ENCODE data around the gene KRI1.
A peak's percentile ranks its signal among the peaks of the same experiment; 100 is the strongest.
"Not testable (repeated sequence)": the region's sequence is repeated elsewhere in the genome, so short reads cannot be mapped to it uniquely, and the experiment has no call there.

KRI1 gene

DNA sequence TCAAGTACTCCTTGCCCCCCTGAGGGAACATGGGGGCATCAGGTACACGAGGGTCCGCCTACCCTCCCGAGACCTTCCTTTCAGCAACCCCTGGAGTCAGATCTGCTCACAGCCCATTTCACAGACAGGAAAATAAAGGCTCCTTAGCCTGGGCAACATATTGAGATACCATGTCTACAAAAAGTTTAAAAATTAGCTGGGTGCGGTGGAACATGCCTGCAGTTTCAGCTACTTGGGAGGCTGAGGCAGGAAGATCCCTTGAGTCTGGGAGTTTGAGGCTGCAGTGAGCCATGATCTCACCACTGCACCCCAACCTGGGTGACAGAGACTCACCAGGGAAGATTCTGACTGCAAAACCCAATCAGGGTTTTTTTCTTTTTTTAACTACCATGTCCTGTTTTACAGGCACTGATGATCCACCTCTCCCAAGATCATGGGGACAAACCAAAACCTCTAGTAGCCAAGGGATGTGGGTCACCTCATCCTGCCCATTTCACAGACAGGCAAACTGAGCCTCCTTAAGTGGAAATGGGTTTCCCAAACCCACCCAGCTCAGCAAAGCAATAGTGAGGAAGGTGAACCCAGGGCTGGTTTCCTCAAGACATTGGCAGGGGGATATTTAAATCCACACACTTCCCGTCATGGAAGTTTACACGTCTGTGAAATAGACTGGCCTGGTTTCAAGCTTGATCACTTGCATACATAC lies 9.4 kb upstream of the KRI1 start:
- DNase-seq = no peak

DNA sequence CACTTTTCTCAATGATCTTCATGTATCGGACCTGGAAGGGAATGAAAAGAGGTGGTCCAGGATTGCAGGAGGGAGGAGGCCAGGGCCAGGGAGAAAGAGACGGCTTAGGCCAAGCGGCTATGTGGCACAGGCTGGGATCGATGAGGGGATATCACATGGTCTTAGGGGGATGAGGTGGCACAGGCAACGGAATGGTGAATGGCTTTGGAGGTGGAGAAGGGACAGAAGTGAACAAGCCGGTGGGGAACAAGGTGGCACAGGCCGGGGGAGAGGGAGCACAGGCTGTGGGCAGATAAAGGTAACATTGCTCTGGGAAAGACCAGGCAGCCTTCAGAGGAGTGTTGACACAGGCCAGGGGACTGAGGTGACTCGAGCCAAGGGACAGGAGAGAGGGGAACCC lies 8.7 kb upstream of the KRI1 start:
- no peak for DNase-seq

DNA sequence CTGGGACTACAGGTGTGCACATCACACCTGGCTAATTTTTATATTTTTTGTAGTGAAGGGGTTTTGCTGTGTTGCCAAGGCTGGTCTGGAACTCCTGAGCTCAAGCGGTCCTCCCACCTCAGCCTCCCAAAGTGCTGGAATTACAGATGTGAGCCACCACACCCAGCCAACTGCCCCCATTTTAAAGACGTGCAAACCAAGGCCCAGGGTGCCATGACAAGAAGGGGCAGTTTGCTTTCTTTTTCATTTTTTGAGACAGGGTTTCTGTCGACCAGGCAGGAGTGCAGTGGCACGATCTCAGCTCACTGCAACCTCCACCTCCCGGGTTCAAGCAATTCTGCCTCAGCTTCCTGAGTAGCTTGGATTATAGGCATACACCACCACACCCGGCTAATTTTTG lies 8.0 kb upstream of the KRI1 start:
- not testable (repeated sequence) for DNase-seq

DNA sequence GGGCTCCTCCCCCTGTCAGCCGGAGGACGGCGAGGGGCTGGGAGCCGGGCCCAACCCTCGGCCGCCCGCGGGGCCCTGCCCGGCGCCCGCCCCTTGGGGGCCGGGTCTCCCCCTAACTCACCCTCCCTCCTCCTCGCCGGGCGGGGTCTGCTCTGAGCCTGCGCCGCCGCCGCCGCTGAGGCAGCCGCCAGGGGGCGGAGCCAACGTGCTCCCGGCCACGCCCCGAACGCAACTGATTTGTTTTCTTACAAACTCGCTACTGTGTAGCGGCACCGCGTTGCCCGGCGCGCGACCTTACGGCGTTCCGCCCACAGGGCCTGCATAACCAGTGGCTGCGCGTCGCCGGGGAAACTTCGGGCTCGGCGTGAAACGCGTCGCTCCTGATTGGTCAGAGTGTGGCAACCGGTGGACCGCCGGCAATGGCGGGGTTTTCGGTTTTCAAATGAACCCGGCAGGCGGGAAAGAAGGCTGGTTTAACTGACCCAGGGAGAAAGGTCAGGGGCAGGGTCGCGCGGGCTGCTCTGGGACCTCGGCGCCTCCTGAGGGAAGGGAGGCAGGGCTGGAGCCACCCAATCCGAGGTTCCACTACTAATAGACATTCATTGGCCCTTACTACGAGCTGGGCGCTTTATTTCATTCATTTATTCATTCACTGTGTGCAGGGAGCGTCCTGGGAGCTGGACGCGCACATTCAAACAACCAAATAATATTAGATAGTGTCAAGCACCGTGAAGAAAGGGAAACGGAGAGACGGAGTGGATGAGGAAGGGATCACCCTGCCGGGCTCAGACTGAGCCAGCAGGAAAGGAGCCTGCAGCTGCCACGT lies 3.2 kb upstream of the KRI1 start, which contains the start of gene CDKN2D:
TSS of gene CDKN2D (minus strand) at position 154 of the 826 bp plus-strand sequence. CDS start 326 bp downstream, outside the sequence.
- DNase-seq = peak; percentile 100

DNA sequence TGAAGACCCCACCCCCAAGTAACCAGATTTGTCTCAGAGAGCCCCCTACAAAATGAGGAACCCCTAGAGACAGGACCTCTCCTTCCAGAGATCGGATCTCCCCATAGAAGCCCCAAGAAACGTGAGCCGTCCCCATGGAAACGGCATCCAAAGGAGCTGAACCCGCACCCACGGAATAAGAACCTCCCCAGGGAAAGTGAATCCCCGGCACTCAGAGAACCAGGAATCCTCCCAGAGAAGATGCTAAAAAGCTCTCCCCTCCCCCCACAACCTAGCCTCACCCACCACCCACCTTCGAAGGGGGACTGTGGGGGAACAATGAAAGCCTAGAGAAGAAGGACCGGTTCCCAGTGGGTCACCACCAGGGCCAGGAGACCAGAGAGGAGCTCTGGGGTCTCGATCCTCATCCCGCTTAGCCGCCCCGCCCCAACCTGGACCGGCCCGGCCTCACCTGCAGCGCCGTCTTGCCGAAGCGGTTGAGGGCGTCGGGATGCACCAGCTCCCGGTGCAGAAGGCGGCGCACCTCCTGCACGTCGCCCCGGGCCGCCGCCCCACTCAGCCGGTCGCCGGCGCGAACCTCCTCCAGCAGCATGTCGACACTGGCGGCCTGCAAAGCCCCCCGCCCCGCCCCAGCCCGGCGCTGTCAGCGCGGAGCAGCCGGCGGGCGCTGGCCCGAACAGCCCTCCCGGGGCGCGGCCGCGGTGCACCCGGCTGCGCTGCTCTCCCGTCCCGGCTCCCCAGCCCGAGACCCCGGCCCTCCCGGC lies 2.4 kb upstream of the KRI1 start:
- DNase-seq = no peak

DNA sequence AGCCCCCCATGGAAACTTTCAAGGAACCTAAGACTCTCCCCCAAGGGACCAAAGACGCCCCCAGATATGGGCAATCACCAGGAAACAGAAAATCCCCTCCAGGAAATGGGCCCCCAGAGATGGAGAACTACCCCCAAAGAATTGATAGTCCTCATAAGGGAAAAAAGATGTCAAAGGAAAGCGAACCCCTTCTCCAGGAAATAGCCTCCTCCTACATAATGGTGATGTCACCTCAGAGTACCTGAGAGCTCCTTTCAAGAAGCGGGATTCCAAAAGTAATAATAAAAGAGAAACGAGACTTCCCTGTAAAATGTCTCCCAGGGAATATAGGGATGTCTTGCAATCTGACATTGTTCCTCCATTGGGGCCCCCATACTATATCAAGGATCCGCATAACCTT lies 1.8 kb upstream of the KRI1 start:
- DNase-seq = no peak

DNA sequence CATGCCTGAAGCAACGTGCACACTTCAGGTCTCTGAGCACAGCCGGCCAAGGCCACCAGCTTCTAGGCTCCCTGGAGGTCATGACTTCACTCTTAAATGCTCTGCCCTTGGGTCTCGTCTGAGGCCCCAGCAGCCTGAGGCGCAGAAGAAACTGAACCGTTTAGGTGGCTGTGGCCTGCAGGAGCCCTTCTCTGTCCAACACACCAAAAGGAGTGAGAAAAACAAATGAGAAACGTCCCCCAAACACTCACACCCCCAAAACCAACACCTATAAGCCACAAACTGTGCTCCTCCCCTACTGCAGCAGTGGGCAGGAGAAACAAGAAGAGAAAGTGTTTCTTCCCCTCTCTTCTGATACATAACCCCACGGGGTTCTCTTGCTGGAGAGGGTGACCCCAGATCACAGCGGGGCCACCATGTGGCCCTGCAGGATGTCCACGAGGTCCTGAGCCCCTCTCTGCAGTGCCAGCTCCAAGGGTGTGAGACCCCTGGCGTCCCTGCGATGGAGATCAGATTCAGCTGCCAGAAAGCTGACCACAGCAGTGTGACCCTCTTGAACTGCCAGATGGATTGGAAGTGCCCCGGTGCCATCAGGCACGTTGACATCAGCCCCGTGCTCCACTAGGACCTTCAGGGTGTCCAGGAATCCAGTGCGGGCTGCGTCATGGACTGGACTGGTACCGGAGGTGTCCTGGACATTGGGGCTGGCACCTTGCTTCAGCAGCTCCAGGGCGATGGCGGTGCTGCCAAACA lies 1.0 kb upstream of the KRI1 start:
- DNase-seq = peak; percentile 67

DNA sequence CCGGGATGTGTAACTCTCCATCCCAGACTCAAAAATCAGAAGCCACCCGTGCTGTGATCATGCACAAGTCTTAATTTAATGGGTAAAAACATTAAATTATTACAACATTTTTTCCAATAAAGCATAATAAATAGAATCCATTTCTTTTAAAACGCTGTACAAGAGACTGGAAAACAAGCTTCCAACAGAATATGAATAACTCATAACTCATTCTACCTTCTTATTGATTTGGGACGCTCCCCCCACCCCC lies 523 bp upstream of the KRI1 start:
- DNase-seq = no peak

DNA sequence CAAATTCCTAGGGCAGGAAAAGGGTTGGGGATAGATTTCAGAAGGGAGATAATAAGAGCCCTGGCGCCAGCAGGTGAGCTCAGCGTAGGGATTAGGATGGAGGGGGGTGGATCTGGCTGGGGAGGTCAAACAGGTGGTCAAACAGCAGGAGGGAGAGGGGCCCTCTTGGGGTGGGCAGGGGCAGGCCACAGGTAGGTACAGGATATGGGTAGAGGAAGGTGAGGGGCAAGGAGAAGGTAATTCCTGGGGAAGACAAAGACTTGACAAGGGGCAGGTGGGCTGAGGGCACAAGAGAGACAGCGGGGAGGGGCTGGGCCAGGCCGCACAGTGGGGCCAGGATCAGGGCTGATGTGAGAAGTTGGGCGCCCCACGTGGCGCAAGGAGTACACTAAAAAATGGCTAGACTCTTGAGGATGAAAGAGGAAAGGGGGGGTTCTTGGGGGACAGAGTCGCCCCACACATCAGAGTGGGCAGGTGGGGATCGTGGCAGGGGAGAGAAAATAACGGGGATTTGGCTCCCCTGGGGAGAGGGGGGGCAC lies 713 bp downstream of the KRI1 start:
- peak; percentile 49 for DNase-seq

DNA sequence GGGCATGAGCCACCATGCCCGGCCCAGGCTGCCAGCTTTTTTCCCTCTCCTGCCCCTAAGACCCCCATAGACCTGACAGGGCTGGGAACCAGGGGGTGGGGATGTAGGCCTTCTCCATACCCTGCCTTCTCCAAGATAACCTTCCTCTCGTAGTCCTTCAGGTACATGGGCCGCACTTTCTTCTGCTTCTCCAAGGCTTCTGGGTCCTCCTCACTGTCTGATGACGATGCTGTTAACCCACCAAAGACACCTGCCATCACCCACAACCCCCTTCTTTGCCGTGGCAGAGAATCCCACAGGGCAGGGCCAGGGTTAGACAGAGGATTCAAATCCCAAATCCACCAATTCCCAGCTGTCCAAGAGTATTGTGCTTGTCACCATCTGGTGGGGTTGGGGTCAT lies 3.2 kb downstream of the KRI1 start:
- no peak for DNase-seq

DNA sequence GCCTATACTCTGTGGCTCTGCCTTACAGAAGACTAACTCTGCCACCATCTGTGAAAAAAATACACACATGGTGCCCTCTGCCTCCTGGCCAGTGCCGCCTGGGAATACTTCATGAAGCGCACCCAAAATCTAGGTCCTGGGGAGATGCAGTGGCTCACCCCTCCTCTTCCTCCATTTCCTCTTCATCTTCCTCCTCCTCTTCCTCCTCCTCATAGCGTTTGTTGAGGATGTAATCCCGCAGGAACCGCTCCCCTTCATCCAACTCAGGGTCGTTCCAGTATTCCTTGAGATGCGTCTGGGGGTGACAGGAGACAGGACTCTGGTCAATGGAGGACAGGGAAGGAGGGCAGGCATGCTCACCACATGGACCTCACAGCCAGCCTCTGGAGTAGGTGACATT lies 5.7 kb downstream of the KRI1 start:
- DNase-seq = no peak

DNA sequence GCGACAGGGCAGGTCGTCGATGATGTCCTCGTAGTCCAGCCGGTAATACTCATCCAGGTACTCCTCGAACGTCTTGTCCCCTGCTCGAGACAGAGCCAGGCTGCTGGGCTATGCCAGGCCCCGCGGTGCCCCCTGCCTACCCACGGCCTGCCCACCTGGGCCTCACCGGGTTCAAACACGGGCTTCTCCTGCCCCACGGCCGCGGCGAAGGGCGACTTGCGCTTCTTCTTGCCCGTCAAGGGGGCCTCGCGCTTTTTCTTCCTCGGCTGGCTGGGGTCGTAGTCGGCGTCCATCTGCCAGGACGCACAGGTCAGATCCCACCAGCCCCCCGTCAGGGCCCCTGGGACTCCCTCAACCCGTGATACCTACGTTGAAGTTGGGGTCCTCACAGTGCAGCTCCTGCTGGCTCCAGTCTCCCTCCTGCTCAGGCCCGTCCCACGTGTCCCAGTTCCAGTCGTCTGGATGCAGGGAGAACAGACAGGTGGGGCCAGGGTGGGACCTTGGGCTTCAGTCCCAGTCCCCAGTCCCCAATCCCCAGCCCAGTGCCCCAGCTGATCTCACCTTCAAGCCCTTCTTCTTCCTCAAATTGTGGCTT lies 8.1 kb downstream of the KRI1 start:
- no peak for DNase-seq

DNA sequence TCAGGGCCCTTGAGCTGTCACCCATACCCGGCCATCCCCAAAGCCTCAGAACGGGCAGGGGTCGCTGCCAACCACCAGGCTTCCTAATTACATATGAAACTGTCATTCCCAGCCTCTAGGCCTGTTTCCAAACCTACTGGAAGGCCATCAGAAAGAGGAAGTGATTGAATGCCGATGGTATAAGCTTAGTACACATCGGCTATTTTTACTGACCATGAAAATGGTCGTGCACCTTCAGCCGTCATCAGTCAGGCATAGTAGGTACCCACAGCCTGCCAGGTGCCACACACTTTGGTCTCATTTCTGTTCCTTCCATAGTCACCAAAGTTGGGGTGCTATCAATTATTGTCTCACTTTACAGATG lies 10.2 kb downstream of the KRI1 start:
- DNase-seq = no peak

DNA sequence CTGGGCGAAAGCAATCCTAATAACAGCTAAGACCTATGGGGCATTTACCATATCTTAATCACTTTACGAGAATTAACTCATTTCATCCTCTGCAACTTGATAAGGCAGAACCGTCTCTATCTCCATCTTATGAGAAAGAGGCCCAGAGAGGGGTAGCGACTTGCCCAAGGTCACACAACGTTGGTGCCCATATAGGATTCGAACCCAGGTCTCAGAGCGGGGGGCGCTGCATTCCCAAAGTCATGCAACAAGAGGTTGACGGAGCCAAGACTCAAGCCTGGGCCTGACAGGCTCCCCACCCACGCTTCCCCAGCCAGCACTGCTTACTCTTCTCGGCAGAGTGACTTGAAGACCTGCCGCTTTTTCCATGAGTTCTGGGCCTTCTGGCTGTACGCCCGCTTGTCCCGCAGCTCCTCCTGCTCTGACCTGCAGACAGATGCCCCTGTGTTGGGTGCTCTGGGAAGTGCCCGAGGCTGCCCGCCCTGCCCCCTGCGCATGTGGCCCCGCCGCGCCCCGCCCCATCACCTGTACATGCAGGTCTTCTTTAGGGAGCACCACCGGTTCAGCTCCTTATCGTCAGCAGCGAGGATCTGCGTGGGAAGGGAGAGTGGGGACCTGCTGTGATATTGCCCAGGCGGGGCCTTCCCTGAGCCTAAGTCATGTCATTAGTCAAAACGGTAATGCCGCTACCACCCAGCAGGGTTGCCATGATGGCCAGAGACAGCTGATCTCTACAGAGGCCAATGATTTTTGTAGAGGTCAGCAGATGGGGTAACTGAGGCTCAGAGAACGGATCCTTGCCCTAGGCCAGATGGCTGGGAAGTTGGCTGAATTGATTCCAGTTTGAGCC lies 10.8 kb downstream of the KRI1 start:
- DNase-seq = no peak

DNA sequence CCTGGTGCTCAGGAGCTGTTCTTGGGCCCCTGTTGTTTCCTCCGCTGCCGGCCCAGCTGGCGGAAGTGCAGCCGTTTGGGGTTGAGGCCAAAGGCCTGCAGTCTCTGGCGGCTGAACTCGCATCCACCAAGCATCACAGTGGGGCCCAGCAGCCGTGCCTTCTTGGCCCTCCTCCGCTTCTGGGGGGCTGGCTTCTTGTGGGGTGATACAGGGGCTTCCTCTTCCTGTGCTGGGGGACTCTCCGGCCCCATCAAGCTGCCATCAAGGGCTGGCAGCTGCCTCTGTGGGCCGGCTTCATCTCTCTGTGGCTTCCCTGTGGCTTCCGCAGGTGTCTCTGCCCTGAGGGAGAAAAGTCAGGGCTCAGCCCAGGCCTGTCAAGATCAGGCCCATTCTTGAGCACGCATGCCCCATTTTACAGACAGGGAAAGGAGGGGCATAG lies 11.8 kb downstream of the KRI1 start:
- DNase-seq = peak; percentile 62

DNA sequence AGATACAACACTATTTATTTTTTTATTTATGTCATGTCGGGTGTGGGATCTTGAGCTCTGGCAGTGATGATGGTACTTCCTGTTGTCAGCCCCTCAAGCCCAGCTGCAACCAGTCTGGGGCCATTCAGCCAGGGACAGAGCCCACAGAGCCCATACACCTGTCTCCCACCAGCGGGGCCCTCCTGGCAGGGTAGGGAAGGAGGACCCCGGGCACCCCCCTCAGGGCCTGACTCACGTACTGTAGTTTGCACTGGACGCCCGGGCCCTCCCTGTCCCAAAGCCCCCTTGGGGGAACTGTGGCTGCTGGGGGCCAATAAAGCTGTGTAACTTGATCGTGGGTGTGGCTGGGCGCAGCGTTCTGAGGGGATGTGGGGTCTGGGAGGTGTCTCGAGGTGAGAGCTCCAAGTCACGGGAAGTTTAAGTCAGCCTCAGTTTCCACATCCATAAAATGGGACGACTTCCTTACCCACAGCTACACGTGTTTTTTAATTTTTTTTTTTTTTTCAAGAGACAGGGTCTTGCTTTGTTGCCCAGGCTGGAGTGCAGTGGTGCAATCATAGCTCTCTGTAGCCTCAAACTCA lies 12.6 kb downstream of the KRI1 start:
- no peak for DNase-seq

DNA sequence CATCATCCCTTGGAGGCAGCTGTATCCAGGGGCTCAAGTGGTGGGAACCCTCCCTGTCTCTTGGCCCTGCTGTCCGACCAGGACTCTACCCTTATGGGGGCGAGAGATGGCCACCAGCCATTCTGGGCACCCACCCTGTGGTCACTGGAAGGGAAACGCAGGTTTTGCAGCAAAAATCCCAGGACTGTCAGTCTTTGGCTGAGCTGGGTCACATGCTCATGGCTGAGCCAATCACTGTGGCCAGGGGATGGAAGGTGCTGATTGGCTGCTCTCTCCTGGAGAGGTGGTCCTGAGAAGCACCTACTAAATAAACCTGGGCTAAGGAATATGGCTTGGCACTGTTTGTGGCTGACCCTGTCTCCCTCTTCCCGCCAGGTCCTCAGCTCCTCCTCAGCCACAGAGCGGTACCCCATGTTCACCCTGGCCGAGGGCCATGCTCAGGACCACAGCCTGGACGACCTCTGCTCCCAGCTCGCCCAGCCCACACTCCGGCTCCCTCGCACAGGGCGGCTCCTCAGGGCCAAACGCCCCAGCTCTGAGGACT lies 13.2 kb downstream of the KRI1 start:
- DNase-seq = no peak

DNA sequence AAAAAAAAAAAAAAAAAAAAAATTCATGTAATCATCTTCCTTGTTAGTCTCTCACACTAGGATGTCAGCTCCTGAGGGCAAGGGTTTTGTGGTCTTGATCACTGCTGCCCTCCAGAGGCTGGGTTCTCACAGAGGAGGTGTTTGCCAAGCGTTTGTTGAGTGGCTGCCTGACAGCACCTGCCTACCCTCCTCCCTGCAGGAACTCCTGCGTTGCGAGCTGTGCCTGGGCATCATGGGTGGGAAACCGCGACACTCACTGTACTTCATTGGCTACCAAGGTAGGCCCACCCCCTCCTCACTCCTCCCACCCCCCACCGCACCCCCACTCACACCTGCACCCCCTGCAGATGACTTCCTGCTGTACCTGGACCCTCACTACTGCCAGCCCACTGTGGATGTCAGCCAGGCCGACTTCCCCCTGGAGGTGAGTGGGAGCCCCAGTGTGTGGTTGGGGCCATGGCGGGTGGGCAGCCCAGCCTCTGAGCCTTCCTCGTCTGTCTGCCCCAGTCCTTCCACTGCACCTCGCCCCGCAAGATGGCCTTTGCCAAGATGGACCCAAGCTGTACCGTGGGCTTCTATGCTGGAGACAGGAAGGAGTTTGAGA lies 14.0 kb downstream of the KRI1 start:
- DNase-seq = no peak

DNA sequence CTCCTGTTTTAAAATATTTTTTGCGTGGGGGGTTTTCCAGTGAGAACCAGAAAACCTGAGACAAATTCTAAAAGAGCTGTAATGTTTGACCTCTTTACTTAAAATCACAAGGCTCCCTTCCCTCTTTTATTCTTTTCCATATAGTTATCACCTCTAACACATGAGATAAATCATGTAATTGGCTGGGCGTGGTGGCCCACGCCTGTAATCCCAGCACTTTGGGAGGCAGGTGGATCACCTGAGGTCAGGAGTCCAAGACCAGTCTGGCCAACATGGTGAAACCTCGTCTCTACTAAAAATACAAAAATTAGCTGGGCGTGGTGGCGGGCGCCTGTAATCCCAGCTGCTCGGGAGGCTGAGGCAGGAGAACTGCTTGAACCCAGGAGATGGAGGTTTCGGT lies 14.8 kb downstream of the KRI1 start:
- DNase-seq = not testable (repeated sequence)

DNA sequence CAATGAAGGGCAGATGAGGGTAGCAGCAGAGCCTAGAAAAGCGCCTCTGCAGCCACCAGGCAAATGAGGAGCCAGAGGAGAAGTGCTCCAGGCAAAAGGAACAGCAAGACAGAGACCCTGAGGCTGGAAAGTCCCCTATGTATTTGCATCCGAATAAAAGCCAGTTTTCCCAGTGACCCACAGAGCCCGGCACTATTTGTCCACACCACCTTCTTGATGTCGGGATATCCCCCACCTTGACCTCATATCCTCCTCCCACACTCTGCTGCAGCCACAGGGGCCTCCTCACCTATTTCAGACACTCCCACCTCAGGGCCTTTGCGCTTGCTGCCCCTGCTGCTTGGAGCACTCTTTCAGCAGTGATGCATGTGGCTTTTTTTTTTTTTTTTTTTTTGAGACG lies 15.5 kb downstream of the KRI1 start:
- no peak for DNase-seq

All from central memory CD4-positive, alpha-beta T cell (primary cell).